HG03571 (cell line): ENCODE results near the gene CTRB2.
A peak's percentile ranks its signal among the peaks of the same experiment; 100 is the strongest.

Experiments
- ATAC-seq: cut with Tn5 transposase; IDR thresholded peaks from one replicate; pipeline ENCODE4 v1.9.1; 2021; ENCODE audit not compliant: unreplicated experiment

Gene CTRB2

DNA sequence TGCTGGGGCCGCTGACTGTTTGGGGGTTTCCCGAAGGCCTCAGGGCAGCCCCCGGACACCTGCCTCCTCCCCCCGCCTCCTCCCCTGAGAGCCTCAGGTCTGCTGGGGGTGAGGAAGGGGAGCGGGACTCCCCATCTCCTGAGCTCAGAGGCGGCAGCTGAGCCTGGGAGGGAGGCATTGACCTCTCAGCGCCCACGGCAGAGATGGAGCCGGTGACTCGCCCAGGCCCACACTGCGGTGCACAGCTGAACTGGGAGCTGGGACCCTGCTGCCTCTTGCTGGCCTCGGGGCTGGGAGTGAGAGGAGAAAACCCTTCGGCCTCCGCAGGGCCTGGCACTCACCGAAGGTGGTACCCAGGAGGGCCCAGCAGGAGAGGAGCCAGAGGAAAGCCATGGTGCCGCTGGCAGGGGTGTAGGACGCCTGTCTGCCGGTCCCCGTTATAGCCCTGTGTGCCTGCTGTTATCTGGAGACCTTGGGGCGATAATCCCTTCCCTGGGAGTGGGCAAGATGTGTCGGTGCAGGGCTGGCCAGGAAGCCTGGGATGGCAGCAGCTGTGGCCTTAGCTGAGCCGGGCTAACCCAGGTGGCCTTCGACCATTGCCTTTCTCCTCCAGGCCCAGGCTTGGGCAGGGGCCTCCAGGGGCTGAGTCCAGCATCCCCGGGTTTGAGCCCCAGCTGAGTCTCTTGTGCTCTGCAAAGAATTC lies at the start of gene CTRB2:
CTRB2 (minus strand) TSS at position 413 of the 703 bp plus-strand sequence; CDS start at position 393, 20 bp downstream.
- ATAC-seq = no peak

DNA sequence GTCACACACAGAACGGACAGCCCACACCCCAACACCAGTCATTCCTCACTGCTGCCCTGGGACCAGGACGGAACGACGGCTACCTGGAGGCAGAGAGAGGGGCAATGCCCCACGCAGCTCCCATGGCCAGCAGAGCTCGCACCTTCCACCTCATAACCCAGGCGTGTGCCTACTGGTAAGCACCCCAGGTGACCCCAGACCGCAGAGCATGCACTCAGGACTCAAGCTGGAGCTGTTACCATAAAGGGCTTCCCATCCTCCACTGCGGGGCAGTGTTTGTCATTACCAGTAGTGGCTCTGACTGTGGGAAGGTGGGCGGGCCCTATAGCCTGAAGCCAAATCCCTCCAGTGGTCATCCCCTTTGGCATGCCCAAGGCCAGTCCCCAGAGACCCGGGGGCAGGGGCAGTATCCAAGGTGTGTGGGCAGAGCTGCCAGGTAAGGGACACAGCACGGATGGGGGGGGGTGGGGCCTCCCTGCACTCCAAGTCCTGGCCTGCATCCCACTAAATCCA lies 49.2 kb upstream of the CTRB2 start:
- no peak for ATAC-seq

DNA sequence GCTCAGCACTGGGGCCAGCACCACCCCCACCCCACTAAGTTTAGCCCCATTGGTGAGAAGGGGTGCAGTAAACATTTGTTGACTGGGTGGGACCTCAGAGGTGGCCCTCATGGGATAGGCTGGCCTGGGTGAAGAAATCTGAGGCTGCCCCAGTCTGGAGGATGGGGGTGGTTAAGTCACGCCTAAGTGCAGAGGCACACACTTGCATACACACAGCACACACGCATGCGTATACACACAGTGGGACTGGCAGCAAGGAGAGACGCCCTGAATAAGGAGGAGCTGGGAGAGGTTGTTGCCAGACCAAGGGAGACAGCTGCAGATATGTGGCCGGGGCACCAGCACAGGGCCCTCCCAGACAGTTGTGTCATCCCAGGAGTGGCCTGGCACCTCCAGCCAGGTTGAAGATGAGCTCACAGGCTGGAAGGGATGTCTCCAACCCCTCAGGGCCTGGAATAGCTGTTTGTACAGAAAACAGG lies 47.4 kb upstream of the CTRB2 start:
- ATAC-seq = no peak

DNA sequence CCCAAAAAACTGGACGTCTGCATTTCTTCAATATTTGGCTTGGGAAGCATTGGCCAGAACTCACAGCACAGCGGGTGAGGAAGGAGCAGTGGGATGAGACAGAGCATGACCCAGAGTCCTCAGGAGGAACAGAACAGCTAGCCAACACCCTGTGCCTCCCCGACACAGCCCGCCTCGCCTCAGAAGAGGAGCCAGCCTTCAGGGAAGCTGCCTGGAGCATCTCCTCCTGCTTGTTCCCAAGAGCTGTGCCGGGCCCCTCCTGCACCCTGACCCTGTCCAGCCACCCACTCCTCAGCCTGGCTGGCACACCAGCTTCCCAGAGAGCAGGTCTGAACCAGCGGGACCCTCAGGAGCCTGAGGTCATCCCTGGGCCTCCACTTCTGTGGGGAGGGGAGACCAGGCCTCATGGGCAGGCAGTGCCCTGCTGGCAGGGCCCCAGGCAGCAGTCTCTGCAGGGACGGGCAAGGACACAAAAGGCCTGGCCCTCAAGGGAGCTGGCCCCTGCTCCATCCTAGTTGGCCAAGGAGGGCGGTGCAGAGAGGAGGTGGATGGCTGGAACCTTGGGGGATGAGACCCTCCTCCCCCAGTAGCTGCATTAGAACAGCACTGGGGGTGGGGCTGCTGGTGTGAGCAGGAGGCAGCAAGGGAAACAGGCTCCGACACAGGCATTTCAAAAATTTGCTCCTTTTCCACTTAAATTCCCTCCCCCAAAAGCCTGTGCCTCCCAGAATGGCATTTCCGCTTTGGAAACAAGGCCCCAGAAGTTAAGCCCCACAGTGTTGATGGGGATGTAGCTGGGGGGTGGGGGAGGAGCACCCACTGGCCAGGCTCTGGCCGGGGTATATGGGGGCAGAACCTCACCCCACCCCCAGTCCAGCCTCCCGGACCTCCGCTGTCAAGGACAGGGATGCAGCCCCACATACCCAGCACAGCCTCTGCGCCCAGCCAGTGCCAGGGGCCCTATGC lies 46.3 kb upstream of the CTRB2 start:
- ATAC-seq = no peak

DNA sequence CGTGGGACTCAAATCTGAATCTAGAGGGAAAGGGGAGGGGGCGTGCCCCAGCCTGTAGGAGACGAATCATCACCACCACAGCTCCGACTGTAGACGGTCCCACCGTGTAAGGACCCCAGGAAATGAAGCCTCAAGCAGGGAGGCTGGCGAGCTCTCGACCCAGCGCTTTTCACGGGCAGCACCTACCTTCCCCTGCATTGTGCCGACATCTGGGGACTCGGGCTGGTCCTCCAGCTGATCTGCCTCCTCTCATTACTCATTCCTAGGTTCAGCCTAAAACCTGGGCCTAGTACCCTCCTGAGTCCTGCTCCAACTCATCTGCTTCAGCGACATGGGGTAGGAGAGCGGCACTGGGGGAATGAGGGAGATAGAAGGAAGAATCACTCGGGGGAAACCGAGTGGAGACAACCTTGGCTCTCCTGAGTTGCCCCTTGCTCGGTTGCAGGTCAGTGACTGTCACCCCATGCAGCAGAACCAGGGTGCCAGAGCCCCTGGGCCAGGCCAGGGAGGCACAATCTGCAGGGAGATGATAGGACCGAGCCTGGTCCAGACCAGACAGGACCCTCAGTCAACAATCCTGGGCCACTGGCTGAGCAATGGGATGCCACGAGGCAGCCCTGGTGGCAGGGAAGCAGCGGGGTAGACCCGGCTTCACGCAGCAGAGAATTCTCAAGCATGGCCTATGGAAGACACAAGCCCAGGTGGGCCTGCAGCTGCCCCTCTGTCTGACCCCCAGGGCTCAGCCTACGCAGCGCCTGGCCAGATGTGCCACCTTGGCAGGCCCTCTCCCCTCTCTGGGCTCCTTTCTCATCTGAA lies 45.3 kb upstream of the CTRB2 start:
- ATAC-seq = no peak

DNA sequence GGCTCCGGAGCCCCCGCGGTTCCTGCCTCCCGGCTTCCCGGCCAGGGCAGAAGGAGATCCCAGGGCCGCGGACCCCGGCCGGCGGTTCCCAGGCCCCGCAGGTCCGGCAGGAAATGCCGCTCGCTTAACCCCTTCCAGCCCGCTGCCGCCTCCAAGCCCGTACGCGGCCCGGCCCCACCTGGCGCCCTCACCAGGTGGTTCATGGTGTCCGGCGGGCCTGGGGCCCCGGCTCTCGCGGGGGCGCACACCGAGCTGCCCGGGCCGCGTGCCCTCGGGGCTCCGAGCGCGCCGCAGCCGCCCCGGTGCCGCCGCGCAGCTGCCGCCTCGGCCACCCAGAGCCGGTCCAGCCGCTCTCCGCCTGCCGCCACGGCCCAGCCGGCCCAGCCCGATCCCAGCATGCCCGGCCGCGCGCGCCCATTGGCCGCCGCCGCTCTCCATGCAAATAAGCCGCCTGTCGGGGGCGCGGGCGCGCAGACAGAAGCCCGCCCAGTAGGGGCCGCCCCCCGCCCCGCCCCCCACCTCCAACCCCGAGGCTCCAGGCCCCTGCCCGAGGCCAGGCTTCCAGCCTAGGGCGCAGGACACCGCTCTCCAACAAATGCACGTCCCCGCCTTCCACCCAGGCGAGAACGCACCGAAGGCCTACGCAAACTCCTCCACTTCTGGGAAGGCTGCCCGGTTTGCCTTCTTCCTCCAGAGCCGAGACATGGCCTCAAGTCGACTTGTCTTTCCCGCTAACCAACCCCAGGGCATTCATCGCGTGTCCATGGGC lies 44.5 kb upstream of the CTRB2 start, which contains the start of gene BCAR1:
BCAR1 (minus strand) TSS at position 345 of the 769 bp plus-strand sequence; CDS start at position 203, 142 bp downstream.
- peak; percentile 67 for ATAC-seq

DNA sequence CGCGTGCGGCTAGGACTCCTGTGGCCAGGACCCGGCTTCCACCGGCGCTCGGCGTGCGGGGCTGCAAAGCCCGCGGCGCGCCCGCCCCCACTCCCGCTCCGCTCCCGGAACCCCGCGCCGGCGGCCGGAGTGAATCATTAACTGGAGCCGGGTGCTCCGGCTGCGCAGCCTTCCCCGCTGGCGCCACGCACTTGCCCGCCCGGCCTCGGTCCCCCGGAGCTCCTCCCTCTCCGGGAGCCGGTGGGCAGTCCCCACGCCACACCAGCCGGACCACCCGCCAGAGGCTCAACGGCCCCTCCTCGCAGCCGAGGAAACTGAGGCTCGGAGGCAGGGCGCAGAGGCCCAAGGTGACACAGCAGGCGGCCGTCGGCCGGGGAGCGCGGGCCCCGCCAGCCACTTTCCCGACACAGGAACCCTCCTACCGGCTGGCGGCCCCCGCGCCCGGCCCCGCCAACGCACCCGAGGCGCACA lies 43.9 kb upstream of the CTRB2 start:
- peak; percentile 36 for ATAC-seq

- ATAC-seq = no peak
Measured at GRCh38 chr16:75250089-75250808, 43.3 kb upstream of the CTRB2 start.

- no peak for ATAC-seq
Measured at GRCh38 chr16:75249441-75249840, 42.5 kb upstream of the CTRB2 start.

DNA sequence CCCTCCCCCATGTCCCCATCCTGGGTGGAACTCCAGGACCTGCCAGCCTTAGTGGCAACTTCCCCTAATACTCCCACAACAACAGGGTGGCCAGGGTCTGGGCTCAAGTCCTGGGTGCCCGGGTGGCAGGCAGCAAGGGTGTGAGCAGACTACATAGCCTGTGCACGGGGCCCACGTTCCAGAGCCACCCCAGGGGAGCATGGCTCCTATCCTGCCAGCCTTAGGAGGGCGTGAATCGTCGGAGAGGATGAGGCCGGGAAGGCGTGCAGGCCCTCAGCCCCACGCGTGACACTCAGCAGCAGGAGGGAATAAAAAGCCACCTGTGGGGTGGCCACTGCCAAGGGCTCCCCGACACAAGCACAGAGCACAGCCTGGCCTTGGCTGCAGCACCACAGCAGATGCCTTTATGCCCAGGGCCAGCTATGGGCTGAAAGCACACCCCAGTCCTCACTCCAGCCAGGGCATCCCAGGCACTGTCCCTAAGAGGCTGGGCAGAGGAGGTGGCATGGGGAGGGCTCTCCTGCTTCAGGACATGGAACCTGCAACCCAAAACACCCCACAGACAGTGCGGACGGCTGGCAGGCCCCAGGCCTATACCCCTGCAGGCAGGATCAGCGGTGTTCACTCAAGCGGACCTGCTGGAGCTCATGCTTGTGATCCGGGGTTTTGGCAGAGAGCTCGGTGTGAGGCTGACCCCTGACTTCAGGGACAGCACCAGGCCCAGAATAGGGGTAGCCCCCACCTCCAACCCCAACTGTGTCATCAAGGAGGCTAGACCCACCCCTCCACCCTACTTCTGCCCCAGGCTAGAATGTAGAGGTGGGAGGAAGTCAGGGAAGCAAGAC lies 41.8 kb upstream of the CTRB2 start:
- ATAC-seq = no peak

- ATAC-seq = no peak
Measured at GRCh38 chr16:75248142-75248535, 41.2 kb upstream of the CTRB2 start.

- no peak for ATAC-seq
Measured at GRCh38 chr16:75247249-75247648, 40.3 kb upstream of the CTRB2 start.

DNA sequence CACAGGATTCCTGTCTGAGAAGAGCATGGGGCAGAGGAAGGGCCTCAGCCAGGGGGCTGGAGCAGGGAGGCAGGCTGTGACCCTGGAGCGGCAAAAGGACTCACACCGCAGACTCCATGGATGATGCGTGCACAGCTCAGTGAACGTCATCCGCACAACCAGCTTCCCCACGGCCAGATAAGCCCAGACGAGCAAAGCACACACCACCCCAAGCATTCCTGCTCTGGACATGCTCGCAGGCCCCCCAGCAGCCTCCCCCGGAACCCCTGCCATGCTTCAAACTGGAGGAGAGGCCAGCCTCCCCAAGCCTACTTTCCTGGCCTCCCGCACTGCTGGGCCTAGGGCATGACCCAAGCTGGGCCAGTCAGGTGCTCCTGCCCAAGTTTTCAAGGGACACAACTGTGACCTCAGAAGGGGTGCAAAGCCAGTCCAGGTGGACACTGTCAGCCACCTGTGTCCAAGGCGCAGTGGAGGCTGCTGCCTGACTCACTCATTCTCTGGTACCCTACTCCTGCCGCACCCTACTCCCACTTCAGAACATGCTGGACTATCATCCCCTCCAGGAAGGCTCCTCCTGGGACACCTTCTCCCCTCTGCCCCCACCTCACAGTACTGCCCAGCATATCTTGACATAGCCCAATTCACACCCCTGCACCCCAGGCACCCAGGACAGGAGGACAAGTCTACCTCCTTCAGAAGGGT lies 39.7 kb upstream of the CTRB2 start:
- ATAC-seq = no peak

DNA sequence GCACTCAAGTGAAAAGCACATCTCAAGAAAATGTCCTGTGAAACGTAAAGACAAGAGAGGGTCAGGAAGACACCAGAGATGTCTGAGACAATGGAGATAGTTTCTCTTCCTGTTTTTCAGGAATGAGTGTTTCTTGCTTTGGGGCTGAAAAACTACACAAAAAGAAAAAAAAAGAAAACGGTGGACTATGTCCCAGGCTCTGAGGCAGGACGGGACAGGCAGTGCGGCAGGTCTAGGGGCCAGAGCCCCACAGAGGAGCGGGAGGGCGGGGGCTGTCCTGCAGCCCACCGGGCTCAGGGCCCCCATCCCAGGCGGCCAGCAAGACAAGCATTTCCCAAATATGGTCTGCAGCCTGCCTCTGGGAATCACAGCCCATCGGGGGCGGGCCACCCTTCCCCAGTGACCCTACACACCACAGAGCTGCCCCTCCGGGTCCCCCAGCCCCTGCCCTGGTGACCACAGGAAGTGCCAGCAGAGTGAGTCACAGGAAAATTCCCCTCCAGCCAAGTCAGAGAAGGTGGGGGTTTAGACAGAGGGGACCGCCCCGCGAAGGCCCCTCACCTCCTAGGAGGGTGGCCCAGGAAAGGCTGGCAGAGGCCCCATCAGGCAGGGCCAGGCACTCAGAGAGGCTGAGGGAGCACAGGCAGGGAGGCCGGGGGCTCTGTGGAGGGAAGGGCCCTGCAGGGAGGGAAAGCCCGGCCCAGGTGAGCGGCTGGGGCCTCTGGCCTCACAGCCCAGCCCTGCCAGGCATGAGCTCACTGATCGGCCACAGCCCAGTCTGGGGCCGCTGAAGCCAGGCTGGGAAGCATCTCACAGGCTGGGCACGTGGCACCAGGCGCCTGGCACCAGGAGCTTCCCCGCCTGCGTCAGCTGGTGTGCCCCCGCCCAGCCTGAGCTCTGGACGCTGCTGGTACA lies 38.1 kb upstream of the CTRB2 start:
- ATAC-seq = no peak

- no peak for ATAC-seq
Measured at GRCh38 chr16:75244225-75244809, 37.4 kb upstream of the CTRB2 start.

GRCh38 chr16:75243667-75244224 lies 36.8 kb upstream of the CTRB2 start:
- no peak for ATAC-seq
